HG02642 (cell line): ENCODE measurements around the gene CSNK1A1.

Experiments used
- ATAC-seq: cut with Tn5 transposase; IDR thresholded peaks from one replicate; pipeline ENCODE4 v1.9.1; 2021; ENCODE audit warnings: mild to moderate bottlenecking; ENCODE audit not compliant: unreplicated experiment, poor library complexity

The CSNK1A1 gene

DNA sequence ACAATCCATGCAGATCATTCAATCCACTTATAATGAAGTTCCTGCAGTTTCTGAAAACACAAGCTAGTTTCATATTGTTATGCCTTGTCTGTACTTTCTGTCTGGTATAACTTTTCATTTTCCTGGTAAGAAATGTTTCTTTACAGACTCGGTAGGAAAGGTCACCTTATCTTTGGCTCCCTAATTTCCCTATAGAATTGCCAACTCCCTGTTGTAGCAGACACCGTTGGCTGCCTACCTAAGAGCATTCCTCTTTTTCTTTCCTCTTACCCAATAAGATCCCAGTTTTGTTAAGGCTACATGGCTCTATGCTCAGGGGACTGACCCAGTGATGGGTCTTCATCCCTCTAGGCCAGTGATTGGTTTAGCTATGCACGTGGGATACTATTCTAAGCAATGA lies 23.9 kb upstream of the CSNK1A1 start:
- no peak for ATAC-seq

GRCh38 chr5:149572576-149573231 lies 21.5 kb upstream of the CSNK1A1 start:
- no peak for ATAC-seq

- ATAC-seq: no peak
Measured at GRCh38 chr5:149572170-149572569, 20.9 kb upstream of the CSNK1A1 start.

- ATAC-seq: no peak
Measured at GRCh38 chr5:149567226-149567625, 16.0 kb upstream of the CSNK1A1 start.

DNA sequence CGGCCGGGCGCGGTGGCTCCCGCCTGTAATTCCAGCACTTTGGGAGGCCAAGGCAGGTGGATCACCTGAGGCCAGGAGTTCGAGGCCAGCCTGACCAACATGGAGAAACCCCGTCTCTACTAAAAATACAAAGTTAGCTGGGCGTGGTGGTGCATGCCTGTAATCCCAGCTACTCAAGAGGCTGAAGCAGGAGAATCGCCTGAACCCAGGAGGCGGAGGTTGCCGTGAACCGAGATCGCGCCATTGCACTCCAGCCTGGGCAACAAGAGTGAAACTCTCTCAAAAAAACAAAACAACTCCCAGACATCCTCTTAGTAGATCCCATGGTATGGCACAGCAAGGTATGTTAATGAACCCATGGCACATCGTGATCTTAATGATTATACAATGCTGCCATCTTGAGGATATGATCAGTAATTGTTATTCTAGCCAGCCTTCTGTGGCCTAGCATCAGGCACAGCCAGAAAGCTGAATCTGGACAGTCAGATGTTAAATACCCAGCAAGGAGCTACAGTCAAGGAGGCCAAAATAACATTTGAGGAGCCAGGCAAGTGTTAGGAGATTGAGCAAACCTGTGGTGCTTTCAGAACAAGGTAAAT lies 13.4 kb upstream of the CSNK1A1 start:
- ATAC-seq: peak; percentile 92

DNA sequence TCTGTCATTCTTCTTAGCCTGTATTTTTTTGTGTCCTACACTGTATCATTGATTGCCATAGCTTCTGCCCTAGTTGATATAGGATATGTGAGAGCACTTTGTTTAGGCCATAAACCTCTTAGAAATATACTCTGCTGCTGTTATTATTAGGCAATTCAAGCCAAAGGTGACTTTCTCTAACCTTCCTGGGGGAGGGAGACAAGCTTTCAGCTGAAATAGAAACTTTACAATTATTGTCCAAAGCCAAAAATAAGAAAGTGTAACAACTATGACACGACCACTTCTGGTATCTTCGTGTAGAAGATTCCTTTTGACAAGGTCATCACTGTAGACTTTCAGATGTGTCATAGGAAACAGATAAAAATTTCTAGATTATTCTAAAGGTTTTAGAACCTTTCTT lies 12.2 kb upstream of the CSNK1A1 start:
- no peak for ATAC-seq

DNA sequence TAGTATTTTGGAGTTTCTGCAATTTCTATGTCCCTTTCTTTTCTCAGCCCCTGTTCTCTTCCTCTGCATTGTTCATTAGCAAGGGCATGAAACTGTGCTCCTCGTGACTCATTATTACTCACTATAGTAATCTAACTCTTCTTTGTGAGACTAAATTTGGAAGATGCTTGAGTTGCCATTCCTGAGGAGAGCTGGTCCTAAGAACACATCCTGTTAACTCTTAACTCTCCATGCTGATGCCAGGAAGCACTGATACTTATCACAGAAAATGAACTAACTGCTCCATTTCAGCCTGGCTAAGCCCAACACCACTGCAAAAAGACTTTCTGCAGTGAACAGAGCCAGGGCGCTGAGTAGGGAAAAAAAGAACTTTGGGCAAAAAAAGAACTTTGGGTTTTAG lies 10.6 kb upstream of the CSNK1A1 start:
- no peak for ATAC-seq

DNA sequence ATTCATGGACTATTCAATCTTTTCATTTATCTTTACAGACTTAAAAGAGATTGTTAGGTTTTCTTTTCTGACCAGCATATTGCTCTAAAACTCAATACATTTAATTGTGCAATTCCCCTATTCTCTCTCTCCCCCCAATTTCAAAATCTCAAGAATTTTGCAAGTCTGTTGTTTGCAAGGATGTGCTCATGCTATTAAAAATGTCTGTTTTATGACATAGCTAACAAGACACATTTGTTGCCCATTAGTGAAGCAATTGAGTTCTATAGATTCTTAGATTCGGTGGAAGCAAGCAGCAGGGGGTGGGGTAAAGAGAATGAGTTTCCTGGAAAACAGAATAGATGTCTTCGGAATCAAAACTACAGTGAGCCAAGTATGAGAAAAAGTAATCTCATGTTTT lies 8.5 kb upstream of the CSNK1A1 start:
- no peak for ATAC-seq

DNA sequence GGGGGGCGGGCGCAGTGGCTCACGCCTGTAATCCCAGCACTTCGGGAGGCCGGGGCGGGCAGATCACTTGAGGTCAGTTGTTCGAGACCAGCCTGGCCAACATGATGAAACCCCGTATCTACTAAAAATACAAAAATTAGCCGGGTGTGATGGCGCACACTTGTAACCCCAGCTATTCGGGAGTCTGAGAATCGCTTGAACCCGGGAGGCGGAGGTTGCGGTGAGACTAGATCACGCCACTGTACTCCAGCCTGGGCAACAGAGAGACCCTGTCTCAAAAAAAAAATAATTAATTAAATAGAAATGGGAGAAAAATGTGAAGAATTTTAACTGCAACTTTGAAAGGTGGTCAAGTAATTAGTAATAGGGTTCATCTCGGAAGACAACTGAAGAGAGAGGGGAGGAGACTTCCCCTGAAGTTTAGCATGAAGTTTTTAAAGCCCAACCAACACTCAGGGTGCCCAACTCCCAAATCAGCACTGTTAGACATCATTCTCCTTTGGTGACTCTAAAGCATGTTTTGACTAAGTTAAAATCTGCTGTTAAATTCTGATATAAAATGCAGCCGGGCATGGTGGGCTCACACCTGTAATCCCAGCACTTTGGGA lies 1.4 kb upstream of the CSNK1A1 start:
- no peak for ATAC-seq

DNA sequence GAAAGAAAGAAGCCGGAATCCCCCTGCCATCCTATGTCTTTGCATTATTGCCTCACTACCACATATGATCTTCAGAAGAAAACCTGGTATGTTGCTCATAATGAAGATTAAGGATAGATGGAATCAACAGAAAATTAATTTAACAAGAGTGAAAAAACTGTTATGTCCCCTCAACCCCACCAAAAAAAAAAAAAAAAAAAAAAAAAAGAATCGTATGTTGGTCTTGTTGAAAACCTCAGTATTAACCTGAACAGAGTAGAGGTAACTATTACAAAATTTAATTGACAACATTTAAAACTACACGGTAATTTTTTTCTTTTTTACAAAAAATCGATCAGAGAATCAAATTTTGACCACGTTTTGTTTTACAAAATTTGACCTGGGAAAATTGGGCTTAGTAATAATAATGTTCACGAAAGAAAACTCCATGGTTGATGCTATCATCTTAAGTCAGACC lies 827 bp upstream of the CSNK1A1 start:
- ATAC-seq: no peak

- ATAC-seq: peak; percentile 3
Measured at GRCh38 chr5:149550594-149551226, 529 bp downstream of the CSNK1A1 start.

- ATAC-seq: no peak
Measured at GRCh38 chr5:149550268-149550583, 1.0 kb downstream of the CSNK1A1 start.

DNA sequence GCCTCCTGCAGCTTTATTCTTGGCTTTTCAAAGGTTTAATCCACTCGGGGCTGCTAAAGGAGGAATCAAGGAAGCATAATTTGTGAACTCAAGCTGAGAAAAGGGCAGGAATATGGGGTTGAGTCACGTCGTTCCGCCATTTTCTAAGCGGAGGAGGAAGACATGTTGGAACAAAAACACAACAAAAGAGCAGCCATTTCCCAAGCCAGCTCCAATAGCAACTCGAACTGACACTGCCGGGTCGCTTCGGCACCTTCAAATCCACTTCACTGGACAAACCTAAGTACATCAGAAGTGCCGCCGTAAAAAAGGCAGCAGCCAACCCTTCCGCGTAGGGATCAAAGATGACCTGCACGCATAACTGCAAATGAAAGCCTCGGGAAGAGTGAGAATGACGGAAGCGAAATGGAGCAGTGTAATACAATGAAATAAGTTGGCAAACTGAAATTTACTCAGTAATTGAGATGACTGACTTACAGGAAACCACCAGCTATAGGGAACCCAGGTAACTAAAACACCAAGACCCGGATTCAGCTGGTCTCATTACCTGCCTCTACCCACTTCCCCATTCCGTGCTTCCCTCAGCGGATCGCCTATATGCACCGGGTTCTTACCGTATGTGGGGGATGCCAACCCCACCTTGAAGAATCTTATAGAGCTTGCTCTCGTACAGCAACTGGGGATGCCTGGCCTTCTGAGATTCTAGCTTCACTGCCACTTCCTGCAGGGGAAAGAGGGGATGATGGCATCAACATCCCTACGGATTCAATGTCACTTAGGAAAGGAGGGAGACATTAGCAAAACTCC lies 1.6 kb downstream of the CSNK1A1 start:
- ATAC-seq: no peak

DNA sequence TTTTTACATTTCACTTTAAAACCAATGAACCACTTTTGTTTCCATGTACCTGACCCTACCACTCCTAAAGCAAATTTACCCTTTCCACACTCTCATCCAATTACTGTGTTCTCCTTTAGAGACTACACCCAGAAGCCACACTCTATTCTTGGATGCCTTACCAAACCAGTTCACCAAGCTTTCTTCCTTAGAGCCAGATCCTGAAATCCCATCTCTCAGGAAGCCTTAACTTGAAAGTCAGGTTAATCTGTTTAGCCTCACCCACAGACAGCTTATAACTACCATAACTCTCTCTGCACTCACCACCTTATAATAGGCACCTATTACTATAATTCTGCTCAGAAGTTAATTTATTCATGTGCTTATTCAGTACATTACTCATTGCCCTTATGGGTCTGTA lies 4.3 kb downstream of the CSNK1A1 start:
- ATAC-seq: no peak

- ATAC-seq: no peak
Measured at GRCh38 chr5:149545327-149545726, 5.9 kb downstream of the CSNK1A1 start.

GRCh38 chr5:149544028-149544420 lies 7.2 kb downstream of the CSNK1A1 start:
- ATAC-seq: no peak

GRCh38 chr5:149543361-149544027 lies 7.7 kb downstream of the CSNK1A1 start:
- ATAC-seq: no peak

- no peak for ATAC-seq
Measured at GRCh38 chr5:149541893-149542292, 9.3 kb downstream of the CSNK1A1 start.

DNA sequence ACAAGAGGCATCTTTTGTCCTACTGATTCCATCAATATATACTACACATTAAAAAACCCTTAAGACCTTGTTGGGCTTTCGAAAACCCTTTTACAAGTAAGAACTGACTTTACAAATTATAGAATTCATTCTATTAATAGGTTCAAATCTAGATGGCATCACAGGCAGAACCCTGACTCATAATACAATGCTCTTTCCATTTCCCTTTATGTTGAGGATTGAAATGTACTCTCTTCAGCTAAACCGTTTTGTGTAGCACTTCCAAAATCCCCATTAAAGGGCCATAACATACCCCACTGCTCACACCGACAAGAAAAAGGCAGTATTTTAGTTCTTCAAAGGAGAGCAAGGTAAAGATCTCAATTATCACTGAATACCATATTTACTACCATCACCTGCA lies 11.2 kb downstream of the CSNK1A1 start:
- no peak for ATAC-seq

- no peak for ATAC-seq
Measured at GRCh38 chr5:149537374-149537975, 13.8 kb downstream of the CSNK1A1 start.
